GM23248 (cell line): ENCODE data around the gene KCNN1. TPM values are rescaled to one million over a fixed set of nuclear protein-coding genes. Genes with fewer than 3 reads are reported as not detected.
A peak's percentile ranks its signal among the peaks of the same experiment; 100 is the strongest.

Source experiments
- DNase-seq: peaks from one replicate; pipeline ENCODE4 v3.0.0-alpha.2; 2015
- H2AFZ ChIP-seq: fragments of 200-600 bp; sonication (generic); 2 replicates; pipeline ENCODE4 v1.6.1; 2016; ENCODE audit warnings: antibody characterized with exemption
- H3F3A ChIP-seq: fragments of 200-600 bp; sonication (generic); 2 replicates; pipeline ENCODE4 v1.6.1; 2016; ENCODE audit warnings: mild to moderate bottlenecking, antibody characterized with exemption, mixed run types; ENCODE audit not compliant: insufficient read depth
- H3K27ac ChIP-seq: fragments of 200-600 bp; sonication (generic); 2 replicates; pipeline ENCODE4 v1.5.1; 2016; ENCODE audit warnings: mild to moderate bottlenecking
- H3K27me3 ChIP-seq: fragments of 200-600 bp; sonication (generic); replicated peaks from 2 replicates; pipeline ENCODE4 v1.6.1; 2016; ENCODE audit warnings: mild to moderate bottlenecking; ENCODE audit not compliant: insufficient read depth
- H3K36me3 ChIP-seq: fragments of 200-600 bp; sonication (generic); 2 replicates; pipeline ENCODE4 v1.6.1; 2016; ENCODE audit warnings: low read depth, mild to moderate bottlenecking
- H3K4me1 ChIP-seq: fragments of 200-600 bp; sonication (generic); 2 replicates; pipeline ENCODE4 v1.6.1; 2016; ENCODE audit warnings: mild to moderate bottlenecking; ENCODE audit not compliant: insufficient read depth
- H3K4me2 ChIP-seq: fragments of 200-600 bp; sonication (generic); one replicate; pipeline ENCODE4 v1.6.1; 2016; ENCODE audit warnings: mild to moderate bottlenecking; ENCODE audit not compliant: unreplicated experiment
- H3K4me3 ChIP-seq: fragments of 200-600 bp; sonication (generic); 2 replicates; pipeline ENCODE4 v1.5.1; 2016; ENCODE audit warnings: mild to moderate bottlenecking
- H3K79me2 ChIP-seq: fragments of 200-600 bp; sonication (generic); 2 replicates; pipeline ENCODE4 v1.6.1; 2016; ENCODE audit warnings: mild to moderate bottlenecking; ENCODE audit not compliant: insufficient read depth
- H3K9ac ChIP-seq: fragments of 200-600 bp; sonication (generic); 2 replicates; pipeline ENCODE4 v1.6.1; 2016; ENCODE audit warnings: mild to moderate bottlenecking
- H3K9me2 ChIP-seq: fragments of 200-600 bp; sonication (generic); 2 replicates; pipeline ENCODE4 v1.6.1; 2016; ENCODE audit warnings: mixed run types, mild to moderate bottlenecking, moderate library complexity; ENCODE audit not compliant: insufficient read depth
- H3K9me3 ChIP-seq: fragments of 200-600 bp; sonication (generic); one replicate; pipeline ENCODE4 v1.6.1; 2017; ENCODE audit warnings: low read depth
- H4K20me1 ChIP-seq: fragments of 200-600 bp; sonication (generic); 2 replicates; pipeline ENCODE4 v1.6.0; 2016; ENCODE audit not compliant: insufficient read depth
- EZH2 ChIP-seq: fragments of 200-600 bp; sonication (generic); IDR thresholded peaks from 2 replicates; pipeline ENCODE4 v1.6.1; 2018; ENCODE audit warnings: antibody characterized with exemption, mild to moderate bottlenecking; ENCODE audit not compliant: insufficient read depth, poor library complexity, severe bottlenecking
- EZH2phosphoT487 ChIP-seq: fragments of 200-600 bp; sonication (generic); IDR thresholded peaks from 2 replicates; pipeline ENCODE4 v1.6.1; 2018; ENCODE audit warnings: antibody characterized with exemption, moderate library complexity, mild to moderate bottlenecking, low read depth; ENCODE audit not compliant: insufficient read depth
- WGBS, 2 experiments: methylation state at CpG; one replicate each; pipeline ENCODE4 v1.1.6; 2015 to 2017; ENCODE audit warnings: low lambda C conversion rate in 2 of 2, low coverage in 1 of 2; ENCODE audit errors: missing lambda C conversion rate in 2 of 2; 5-methylcytosine and 5-hydroxymethylcytosine counted together
- in situ Hi-C: fragments of 300-500 bp; cut with MboI; formaldehyde crosslinking; loops from 2 replicates; pipeline ENCODE4 v1.15.0; 2020
- polyA plus RNA-seq: library from polyadenylated mRNA; unstranded; fragments of >200 nt; fragmentation: Nextera tagmentation; extraction: Ambion mirVana; gene quantifications from 2 replicates; pipeline ENCODE4 v1.2.1, GENCODE V29; 2016
- total RNA-seq: library from RNA; depleted of rRNA; stranded (reverse); fragments of >200 nt; shearing (Covaris generic); gene quantifications from 2 replicates; pipeline ENCODE4 v1.2.3, GENCODE V29; 2014

Gene KCNN1
- total and polyA plus RNA-seq, 2 experiments from 2014 or later = not detected

DNA sequence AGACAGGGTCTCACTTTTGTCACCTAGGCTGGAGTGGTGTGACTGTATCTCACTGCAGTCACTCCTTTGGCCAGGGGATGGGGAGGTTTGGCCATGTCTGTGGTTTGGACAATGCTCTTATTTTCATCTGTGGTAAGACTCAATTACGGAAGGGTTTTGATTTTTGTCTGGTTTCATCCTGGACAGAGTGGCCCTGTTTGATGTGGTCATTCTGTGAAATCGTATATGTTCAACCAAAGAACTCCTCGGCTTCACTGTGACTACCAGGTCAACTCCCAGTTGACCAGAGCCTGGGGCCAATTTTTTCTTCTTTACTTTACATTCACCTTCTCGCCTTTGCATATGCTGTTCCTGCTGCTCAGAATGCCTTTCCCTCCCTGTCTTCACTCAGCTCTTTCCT, 40.9 kb upstream of the KCNN1 start:
- DNase-seq = no peak
- no peak overlapping the region for H3K4me3 ChIP-seq
- no peak for TF ChIP-seq EZH2
- no peak for TF ChIP-seq EZH2phosphoT487
- H3K4me1 ChIP-seq = no peaks in the 10 kb centered on the region
- WGBS, 2 experiments = 33 to 35% methylated on average over 4 of the region's 4 CpGs
- no peaks in the 10 kb centered on the region for H3K9me3 ChIP-seq
- no peaks in the 10 kb centered on the region for H3F3A ChIP-seq
- H3K27ac ChIP-seq = no peak overlapping the region
- H3K79me2 ChIP-seq = no peaks in the 10 kb centered on the region
- no peaks in the 10 kb centered on the region for H3K9me2 ChIP-seq
- H4K20me1 ChIP-seq = no peaks in the 10 kb centered on the region
- H2AFZ ChIP-seq = no peak overlapping the region
- in situ Hi-C loops = no loop called here
- H3K4me2 ChIP-seq = no peak overlapping the region
- H3K36me3 ChIP-seq = no peaks in the 10 kb centered on the region
- H3K9ac ChIP-seq = no peak overlapping the region
- H3K27me3 ChIP-seq = no peaks in the 10 kb centered on the region; the same call in 1 of the 2 replicates

DNA sequence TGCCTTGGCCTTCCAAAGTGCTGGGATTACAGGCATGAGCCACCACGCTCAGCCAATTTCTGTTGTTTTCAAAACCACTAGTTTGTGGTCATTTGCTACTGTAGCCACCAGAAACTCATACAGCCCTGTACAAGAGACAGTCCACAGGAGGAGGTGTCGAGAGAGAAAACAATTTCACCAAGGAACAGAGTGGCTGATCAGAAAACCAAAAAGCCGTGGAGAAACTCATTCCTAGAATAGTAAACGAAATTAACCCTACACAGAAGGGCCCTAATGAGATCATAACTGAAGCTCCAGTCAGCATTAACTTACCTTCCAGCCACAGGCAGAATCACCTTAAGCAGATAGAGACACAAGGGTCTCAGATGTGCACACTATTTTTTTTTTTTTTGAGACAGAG, 37.9 kb upstream of the KCNN1 start:
- no peaks in the 10 kb centered on the region for H3K36me3 ChIP-seq
- DNase-seq = no peak
- H3K9me3 ChIP-seq = no peaks in the 10 kb centered on the region
- H3K79me2 ChIP-seq = peaks cover 11% of the 10 kb centered on the region
- in situ Hi-C loops = no loop called here
- H3K4me3 ChIP-seq = no peak overlapping the region
- no peaks in the 10 kb centered on the region; the same call in 1 of the 2 replicates for H3K27me3 ChIP-seq
- no peaks in the 10 kb centered on the region for H3F3A ChIP-seq
- H4K20me1 ChIP-seq = no peaks in the 10 kb centered on the region
- TF ChIP-seq EZH2 (no peak), EZH2phosphoT487 (no peak)
- no peak overlapping the region for H3K9ac ChIP-seq
- no peaks in the 10 kb centered on the region for H3K9me2 ChIP-seq
- no peak overlapping the region for H3K4me2 ChIP-seq
- no peaks in the 10 kb centered on the region; the same call in 1 of the 2 replicates for H3K4me1 ChIP-seq
- H3K27ac ChIP-seq = no peak overlapping the region
- whole genome bisulfite sequencing, 2 experiments = 31 to 38% methylated on average over 4 of the region's 4 CpGs
- H2AFZ ChIP-seq = no peak overlapping the region

DNA sequence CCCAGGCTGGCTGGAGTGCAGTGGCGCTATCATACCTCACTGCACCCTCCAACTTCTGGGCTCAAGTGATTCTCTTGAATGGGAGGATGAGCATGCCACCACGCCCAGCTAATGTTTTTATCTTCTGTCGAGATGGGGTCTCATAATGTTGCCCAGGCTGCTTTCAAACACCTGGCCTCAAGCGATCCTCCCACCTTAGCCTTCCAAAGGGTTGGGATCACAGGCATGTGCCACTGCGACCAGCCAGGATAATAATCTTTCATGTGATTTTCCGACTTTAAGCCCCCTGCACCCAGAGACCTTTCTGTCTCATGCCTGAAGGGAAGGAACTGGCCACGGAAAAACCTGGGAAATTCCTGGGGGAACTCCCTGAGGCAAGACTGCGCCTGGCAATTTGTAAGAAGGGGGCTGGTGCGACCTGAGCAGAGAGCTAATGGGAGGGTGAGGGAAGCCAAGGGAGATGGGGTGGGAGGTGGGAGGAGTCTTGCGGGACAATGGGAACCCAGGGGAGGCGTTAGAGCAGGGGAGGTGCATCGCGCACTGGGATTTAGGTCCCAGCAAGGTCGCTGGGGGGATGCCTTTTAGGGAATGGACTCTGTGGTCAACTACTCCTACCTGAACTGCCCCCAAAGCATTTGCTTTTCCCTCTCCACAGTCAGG, 35.2 kb upstream of the KCNN1 start:
- Histone ChIP-seq H3F3A (no peaks in the 10 kb centered on the region), H3K27ac (no peak overlapping the region), H4K20me1 (no peaks in the 10 kb centered on the region), H3K9me3 (no peaks in the 10 kb centered on the region), H3K9ac (no peak overlapping the region), H3K27me3 (no peaks in the 10 kb centered on the region; the same call in 1 of the 2 replicates), H3K79me2 (peaks cover 22% of the 10 kb centered on the region), H3K36me3 (no peaks in the 10 kb centered on the region), H3K4me1 (no peaks in the 10 kb centered on the region; the same call in 1 of the 2 replicates), H3K4me2 (peak overlapping the region; percentile 77), H2AFZ (peak overlapping the region; percentile 89), H3K9me2 (no peaks in the 10 kb centered on the region), H3K4me3 (peak overlapping the region; percentile 80)
- in situ Hi-C loops = no loop called here
- DNase-seq = no peak
- TF ChIP-seq EZH2 (no peak), EZH2phosphoT487 (no peak)
- WGBS, 2 experiments = 40 to 41% methylated on average over 14 of the region's 14 CpGs

DNA sequence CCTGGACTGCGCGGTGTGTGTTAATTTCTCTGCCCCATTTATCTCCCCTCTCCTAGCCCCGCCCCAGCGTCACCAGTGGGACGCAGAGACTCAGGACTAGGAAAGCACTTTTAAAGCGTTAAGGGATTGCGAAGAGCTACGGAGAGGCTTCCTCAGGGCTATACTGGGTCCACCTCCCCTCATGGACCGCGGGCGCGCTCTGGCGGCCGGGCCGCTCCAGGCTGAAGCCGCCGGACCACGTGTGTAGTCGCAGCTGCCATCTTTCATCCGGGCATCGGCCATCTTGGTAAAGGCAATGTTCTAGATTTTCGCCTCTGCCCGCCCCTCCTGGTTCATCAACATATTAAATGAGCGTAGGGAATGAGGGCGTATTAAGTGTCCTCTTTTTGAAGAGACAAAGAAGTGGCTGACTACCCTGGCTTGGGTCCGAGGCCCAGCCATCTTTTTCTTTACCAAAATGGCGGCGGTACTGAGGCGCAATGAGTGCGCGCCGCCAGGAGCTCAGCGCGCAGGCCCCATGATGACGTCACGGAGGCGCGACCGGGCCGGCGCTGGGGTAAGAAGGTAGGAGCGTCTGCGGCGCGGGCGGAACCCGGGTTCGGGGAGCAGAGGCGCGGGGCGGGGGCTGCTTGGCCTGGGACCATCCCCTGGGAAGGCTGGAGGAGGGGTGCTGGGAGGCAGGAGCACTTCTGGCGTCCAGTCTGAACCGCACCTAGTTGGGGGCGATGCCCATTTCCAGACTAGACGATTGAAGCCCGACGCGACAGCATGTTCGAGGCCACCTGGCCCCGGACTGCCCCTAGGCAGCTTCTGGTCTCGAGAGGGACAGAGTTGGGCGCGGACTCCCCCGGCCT, 34.2 kb upstream of the KCNN1 start, which contains the start of gene CCDC124:
TSS of gene CCDC124 (plus strand) at position 531 of the 854 bp plus-strand sequence. CDS start 3,406 bp downstream, outside the sequence.
- WGBS, 2 experiments = 0 to 1% methylated on average over 58 to 64 of the region's 64 CpGs
- peak; percentile 96 for DNase-seq
- peak within 1 kb of the TSS; percentile 77 for H3K27ac ChIP-seq
- H4K20me1 ChIP-seq = no peaks in the 10 kb centered on the region
- H3K4me2 ChIP-seq = peak within 1 kb of the TSS; percentile 77
- TF ChIP-seq EZH2 = no peak
- no peak for TF ChIP-seq EZH2phosphoT487
- H2AFZ ChIP-seq = peak within 1 kb of the TSS; percentile 89
- in situ Hi-C loops = no loop called here
- peaks cover 22% of the 10 kb centered on the region for H3K79me2 ChIP-seq
- H3K9ac ChIP-seq = peak within 1 kb of the TSS; percentile 90
- peaks cover 4% of the 10 kb centered on the region for H3F3A ChIP-seq
- H3K4me3 ChIP-seq = peak within 1 kb of the TSS; percentile 80
- H3K9me3 ChIP-seq = no peaks in the 10 kb centered on the region
- H3K9me2 ChIP-seq = no peaks in the 10 kb centered on the region
- H3K4me1 ChIP-seq = peaks cover under 1% of the 10 kb centered on the region; the same call in 1 of the 2 replicates
- no peaks in the 10 kb centered on the region for H3K27me3 ChIP-seq
- H3K36me3 ChIP-seq = no peaks in the 10 kb centered on the region
